ENCODE results near the gene INS.
"Not testable (repeated sequence)": the region's sequence is repeated elsewhere in the genome, so short reads cannot be mapped to it uniquely, and the experiment has no call there.

Gene INS

GRCh38 chr11:2180789-2181370 is 19.9 kb upstream of the INS start:
- no peak for DNase-seq (ENCODE audit: low spot score)

- no peak for DNase-seq (ENCODE audit: low spot score)
These were observed 19.3 kb upstream of the INS start for GRCh38 chr11:2180347-2180746.

GRCh38 chr11:2179516-2179915 is 18.5 kb upstream of the INS start:
- no peak for DNase-seq (ENCODE audit: low spot score)

GRCh38 chr11:2178906-2179494 is 18.0 kb upstream of the INS start:
- no peak for DNase-seq (ENCODE audit: low spot score)

- DNase-seq (ENCODE audit: low spot score), result not testable (repeated sequence)
These were observed 17.2 kb upstream of the INS start for GRCh38 chr11:2178055-2178773.

- DNase-seq (ENCODE audit: low spot score), result no peak
These were observed 16.1 kb upstream of the INS start for GRCh38 chr11:2177076-2177475.

GRCh38 chr11:2176389-2176900 is 15.4 kb upstream of the INS start:
- no peak for DNase-seq (ENCODE audit: low spot score)

- DNase-seq (ENCODE audit: low spot score), result no peak
These were observed 14.7 kb upstream of the INS start for GRCh38 chr11:2175659-2176058.

GRCh38 chr11:2174361-2174760 is 13.4 kb upstream of the INS start:
- no peak for DNase-seq (ENCODE audit: low spot score)

- DNase-seq (ENCODE audit: low spot score), result no peak
These were observed 12.8 kb upstream of the INS start for GRCh38 chr11:2173761-2174160.

GRCh38 chr11:2173150-2173693 is 12.2 kb upstream of the INS start:
- no peak for DNase-seq (ENCODE audit: low spot score)

- no peak for DNase-seq (ENCODE audit: low spot score)
These were observed 11.7 kb upstream of the INS start for GRCh38 chr11:2172676-2173075.

- no peak for DNase-seq (ENCODE audit: low spot score)
These were observed 10.6 kb upstream of the INS start, which contains the start of gene TH for GRCh38 chr11:2171591-2172003. TH (minus strand) TSS chr11:2171815; CDS start chr11:2171786, 29 bp downstream.

- no peak for DNase-seq (ENCODE audit: low spot score)
These were observed 8.9 kb upstream of the INS start for GRCh38 chr11:2169626-2170570.

- no peak for DNase-seq (ENCODE audit: low spot score)
These were observed 8.0 kb upstream of the INS start for GRCh38 chr11:2169005-2169378.

- no peak for DNase-seq (ENCODE audit: low spot score)
These were observed 7.4 kb upstream of the INS start for GRCh38 chr11:2168286-2169004.

GRCh38 chr11:2167141-2168045 is 6.4 kb upstream of the INS start:
- DNase-seq (ENCODE audit: low spot score), result no peak

GRCh38 chr11:2166091-2166851 is 5.3 kb upstream of the INS start:
- DNase-seq (ENCODE audit: low spot score), result no peak

GRCh38 chr11:2165571-2165970 is 4.6 kb upstream of the INS start:
- no peak for DNase-seq (ENCODE audit: low spot score)
